ENCODE measurements around the gene SLC25A23.

The SLC25A23 gene

DNA sequence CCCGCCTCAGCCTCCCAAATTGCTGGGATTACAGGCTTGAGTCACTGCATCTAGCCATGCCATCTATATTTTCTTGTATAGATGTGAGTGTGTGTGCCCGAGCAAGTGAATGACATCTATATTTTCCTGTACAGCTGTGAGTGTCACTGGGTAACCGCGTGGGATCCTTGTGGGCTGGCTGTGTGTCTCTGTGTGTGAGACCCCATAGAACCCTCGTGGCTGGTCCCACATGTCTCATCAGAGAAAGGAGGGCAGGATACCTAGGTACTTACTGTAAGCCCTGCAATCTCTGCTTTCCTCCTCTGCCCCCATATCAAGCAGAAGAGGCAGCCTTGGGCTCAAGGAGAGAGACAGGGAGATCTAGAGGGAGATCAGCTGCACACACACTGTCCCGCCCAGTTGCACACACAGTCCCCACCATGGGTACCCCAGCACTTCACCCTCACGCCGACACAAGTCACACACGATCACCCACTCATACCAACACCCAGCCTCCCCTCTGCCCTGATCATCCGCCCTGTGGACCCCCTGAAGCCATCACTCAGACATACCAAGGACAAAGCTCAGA is 21.3 kb upstream of the SLC25A23 start:
- no peak for DNase-seq

DNA sequence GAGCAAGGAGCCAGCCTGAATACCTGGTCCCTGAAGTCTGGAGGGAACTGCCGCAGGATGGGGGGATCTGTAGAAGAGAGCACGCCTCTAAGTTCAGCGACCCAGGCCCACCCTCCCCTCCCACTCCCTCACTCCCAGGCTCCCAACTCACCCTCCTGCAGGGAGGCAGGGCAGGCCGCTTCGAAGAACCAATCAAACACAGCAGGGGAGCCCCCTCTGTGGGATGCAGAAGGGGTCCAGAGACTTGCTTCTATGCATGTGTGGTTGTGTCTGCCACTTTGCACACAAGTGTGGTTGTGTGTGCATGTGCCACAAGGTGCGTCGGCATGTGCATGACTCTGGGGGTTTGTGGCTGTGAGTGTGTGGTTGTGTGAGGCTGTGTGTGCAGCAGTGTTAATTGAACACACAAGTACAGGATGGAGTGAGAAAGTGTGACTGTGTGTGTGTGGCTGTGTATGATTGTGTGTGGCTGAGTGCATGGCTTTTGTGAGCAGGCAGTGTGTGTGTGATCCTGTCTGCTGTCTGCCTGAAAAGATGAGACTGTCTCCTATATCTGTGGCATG is 20.3 kb upstream of the SLC25A23 start:
- DNase-seq = no peak

DNA sequence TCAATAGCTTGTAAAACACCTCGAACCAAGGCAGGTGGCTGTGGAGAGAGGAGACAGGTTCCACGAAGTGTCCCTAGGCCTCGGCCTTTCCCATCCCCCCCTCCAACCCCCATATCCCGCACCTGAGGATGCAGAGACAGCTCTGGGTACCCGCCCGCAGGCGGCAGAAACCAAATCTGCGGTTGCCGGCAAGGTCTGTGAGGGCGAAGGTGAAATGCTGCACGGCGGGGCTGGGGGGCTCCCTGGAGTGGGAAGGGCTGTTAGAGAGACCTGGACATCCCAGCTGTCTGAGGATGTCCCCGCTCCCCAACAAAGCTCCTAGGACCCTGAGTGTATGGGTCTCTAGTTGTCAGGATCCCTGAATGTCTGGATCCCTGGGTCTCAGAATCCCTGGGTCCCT is 19.2 kb upstream of the SLC25A23 start:
- DNase-seq = no peak

DNA sequence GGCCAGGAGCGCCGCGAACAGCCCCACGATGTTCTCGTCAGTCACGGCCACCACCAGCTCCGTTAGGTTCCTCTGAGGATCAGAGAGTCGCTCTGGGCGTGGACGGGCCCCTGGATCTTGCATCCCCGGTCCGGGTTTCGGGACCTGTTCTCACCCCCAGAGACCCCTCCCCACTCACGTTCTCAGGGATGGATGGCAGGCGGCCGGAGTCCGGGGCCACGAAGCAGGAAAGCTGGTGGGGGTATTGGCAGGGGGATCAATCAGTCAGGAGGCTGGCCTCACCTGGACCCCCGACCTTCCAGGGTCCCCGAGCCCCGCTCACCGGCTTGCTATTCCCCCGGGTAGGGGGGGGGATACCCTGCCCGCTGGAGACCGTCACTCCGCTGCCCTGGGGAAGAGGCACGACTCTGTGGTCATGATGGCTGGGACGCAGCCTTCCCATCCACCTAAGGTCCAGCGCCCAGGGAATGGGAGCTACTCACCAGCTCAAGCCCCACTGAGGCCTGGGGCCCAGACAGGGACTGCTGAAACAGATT is 17.4 kb upstream of the SLC25A23 start:
- DNase-seq = no peak

DNA sequence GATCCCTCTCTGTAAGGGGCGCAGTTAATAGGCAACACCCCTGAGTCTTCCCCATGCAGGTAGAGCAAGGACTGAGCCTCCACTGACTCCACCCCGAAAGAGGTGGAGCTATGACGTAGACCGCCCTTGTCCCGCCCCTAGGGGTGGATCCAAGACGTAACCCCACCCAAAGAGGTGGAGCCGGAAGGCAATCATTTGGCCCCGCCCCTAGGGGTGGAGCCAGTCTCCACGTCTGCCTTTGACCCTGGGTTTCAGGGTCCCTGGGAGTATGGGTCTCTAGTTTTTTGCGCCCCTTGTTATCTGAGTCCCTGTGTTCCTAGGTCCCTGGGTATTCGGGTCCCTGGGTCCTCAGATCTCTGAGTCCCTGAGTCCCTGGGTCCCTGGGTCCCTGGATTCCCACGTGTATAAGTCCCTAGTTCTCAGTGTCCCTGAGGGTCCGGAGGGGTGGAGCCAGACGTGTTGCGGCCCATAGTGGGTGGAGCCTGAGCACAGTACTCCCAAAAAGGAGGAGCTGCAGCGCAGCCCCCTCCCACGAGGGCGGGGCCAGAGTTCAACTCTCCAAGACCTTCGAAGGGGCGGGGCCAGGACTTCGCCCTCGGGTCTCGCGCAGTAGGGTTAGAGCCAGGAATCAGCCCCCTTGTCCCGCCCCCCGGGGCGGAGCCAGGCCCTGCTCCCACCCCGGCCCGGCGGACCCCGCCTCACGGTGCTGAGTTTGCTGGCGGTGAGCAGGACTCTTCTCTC is 16.7 kb upstream of the SLC25A23 start:
- peak; percentile 82 for DNase-seq

DNA sequence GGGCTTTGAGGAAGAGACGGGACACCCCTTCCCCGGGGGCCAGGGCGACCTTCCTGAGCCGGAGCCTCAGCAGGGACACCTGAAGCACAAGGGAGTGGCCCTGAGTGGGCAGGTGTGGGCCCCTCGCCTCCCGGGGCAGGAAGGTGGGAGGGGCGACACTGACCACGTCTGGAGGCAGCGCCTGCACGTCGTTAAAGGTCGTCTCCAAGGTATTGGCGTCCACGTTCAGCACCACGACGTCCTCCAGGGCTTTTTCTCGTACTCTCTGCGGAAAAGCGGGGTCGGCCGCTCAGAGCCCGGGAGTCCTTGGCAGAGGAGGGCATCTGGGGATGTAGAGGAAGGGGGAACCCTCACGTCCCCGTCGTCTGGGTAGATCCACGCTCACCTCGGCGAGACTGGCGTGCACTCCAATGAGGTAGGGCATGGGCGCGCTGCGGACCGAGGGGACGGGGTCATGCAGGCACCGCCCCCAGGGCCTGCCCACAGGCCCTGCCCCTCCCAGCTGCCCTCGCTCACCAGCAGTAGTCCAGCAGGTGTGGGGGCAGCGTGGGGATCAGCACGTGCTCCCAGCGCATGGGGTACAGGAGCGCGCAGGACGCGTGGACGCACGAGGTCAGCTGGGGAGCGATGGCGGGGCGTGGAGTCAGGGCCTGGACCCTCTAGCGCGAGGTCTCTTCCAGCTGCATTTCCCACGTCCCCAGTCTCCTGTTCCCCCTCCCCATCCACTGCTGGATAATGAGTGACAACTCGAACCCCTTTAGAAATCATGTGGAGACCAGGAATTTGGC is 15.9 kb upstream of the SLC25A23 start:
- DNase-seq = no peak

DNA sequence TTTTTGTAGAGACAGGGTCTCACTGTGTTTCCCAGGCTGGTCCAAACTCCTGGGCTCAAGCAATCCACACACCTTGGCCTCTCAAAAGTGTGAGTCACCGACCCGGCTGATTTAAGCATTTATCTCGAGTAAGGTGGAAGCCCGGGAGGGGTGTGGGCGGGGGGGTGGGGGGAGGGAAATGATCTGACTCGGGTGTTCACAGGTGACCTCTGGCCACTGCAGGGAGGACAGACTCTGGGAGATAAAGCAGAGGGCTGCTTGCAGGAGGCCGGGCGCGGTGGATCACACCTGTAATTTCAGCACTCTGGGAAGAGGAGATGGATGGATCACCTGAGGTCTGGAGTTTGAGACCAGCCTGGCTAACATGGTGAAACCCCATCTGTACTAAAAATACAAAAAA is 14.1 kb upstream of the SLC25A23 start:
- no peak for DNase-seq

DNA sequence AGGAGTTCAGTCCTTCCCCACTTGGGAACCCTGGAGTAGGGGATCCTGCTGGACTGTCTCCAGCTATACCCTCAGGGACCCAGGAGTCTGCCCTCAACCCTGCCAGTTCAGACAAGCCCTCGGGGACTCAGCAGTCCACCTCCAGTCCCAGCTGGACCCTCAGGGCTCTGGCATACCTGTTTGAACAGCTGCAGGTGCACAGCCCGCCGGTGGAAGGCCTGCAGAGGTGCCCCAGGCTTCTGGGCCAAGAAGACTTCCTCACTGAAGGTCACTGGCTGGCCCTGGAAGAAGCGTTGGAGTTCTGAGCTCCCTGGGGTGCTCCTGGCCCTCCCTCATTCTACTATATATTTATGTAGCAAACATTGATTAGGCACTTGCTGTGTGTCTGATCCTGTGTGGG is 13.1 kb upstream of the SLC25A23 start:
- no peak for DNase-seq

DNA sequence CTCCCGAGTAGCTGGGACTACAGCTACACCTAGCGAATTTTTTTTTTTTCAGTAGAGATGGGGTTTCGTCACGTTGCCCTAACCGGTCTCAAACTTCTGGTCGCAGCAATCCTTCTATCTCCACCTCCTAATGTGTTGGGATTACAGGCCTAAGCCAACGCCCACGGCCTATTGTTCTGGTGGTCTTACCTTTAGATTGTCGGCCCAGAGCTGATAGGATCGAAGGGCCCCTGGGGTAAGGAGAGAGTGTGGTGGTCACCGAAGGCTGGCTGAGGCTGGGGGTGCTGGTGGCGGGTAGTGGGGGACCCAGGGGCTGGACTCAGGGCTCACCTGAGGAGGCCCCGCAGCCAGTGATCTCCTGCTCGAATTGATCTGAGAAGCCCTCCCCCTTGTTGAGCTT is 11.5 kb upstream of the SLC25A23 start:
- DNase-seq = no peak

DNA sequence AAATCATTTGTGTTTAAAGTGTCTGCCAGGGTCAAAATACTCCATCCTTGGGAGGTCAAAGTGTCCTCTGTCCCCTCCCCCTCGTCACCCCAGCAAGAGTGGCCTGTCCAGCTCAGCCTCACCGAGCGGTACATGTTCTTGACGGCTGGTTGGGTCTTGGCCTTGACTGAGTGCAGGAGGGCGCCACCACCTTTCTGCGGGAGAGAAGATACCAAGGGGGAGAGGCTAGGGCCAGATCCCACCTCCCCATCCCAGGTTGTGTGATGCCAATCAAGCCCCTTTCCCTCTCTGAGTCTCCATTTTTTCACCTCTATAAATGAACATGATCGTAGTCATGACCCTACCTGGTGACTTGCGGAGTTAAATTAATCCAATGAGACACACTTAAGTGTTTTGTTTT is 10.6 kb upstream of the SLC25A23 start:
- no peak for DNase-seq

DNA sequence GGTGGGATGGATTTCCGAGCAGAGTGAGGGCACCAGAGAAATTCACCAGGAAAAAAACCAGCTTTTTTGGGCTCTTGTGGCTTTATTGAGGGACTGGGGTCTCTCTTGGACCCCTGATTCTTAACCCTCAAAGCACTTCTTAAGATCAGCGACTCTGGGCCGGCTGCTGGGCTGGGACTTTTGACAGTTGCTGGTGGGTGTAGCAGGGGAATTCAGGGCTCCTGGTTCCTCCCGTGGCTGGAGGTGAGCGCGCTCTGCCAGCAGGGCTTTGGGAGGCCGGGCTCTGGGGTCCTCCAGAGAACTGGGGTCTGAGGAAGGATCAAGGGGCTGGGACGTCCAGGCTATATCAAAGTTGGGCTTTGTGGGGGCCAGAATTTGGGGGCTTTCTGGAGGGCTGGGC is 7.8 kb upstream of the SLC25A23 start:
- no peak for DNase-seq

DNA sequence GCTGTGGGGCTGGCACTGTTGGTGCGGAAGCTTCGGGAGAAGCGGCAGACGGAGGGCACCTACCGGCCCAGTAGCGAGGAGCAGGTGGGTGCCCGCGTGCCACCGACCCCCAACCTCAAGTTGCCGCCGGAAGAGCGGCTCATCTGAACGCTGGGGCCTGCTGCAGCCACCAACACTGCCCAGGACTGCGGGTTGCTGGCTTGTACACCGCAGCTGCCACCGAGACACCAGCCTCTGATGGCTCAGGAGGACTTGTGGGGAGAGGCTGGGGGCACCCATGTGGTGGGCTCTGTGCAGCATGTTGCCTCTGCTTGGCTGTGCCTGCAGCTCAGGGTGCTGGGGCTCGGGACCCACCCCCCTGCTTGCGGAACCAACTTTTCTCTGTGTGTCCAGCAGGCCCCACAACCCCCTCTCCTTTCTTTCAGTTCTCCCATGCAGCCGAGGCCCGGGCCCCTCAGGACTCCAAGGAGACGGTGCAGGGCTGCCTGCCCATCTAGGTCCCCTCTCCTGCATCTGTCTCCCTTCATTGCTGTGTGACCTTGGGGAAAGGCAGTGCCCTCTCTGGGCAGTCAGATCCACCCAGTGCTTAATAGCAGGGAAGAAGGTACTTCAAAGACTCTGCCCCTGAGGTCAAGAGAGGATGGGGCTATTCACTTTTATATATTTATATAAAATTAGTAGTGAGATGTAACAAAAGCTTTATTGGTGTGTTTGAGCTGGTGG is 7.1 kb upstream of the SLC25A23 start:
- no peak for DNase-seq

DNA sequence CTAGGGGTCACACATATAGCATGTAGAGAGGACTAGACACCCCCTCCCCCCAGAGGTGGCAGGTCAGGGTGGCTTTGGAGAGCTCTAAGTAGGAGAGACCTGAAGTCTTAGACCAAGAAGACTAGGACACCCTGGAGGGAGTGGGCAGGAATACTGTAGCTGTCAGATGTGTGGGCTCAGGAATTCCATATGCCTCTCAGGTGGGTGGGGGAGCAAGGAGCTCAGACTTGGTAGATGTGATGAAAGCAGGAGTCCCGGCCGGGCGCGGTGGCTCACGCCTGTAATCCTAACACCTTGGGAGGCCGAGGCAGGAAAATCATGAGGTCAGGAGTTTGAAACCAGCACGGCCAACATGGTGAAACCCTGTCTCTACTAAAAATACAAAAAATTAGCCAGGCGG is 6.1 kb upstream of the SLC25A23 start:
- DNase-seq = no peak

DNA sequence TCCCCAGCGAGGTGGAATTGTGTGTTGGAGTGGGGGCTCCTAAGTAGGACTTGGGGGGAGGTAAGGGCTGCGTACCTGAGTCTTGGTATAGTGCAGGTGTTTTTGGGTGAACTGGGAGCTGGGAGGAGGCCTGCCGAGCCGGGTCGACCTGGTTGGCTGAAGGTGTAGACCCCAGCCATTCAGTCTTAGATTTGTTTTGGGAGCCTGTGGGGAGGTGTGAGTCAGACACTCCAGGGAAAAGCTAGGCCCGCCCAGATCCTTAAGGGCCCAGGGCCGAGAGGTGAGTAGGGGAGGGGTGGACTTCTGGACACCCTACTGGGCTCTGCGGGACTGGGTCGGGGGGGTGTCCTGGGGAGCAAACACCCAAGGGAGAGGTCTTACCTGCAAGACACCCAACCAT is 5.4 kb upstream of the SLC25A23 start:
- no peak for DNase-seq

DNA sequence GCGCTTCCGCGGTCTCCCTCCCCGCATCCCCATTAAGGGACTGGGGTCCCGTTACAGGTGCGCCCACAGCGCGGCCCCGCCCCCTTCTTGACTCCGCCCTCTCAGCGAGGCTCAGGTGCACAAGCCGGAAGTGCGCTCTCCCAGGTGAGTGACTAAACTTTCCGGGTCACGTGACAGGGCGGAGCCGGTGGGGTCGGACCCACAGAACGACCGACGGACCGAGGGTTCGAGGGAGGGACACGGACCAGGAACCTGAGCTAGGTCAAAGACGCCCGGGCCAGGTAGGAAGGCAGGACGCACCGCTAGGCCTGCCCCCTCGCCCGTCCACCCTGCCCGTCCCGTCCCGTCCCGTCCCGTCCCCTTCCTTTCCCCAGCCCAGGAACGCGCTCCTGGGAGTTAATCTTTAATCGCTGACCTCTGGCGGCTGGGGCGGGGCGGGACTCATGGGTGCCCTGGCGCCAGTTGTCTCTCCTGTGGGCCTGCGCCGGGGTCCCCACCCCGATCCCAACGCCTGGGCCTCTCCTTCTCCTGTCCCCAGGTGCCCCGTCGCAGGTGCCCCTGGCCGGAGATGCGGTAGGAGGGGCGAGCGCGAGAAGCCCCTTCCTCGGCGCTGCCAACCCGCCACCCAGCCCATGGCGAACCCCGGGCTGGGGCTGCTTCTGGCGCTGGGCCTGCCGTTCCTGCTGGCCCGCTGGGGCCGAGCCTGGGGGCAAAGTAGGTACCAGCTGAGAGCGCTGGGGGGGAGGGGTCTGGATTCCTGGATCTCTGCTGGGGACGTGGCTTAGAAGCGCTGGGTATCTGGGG is 4.7 kb upstream of the SLC25A23 start, which contains the start of gene CRB3:
TSS of gene CRB3 (plus strand) at position 202 of the 804 bp plus-strand sequence. CDS start at position 633, 431 bp downstream.
- DNase-seq = peak; percentile 82

DNA sequence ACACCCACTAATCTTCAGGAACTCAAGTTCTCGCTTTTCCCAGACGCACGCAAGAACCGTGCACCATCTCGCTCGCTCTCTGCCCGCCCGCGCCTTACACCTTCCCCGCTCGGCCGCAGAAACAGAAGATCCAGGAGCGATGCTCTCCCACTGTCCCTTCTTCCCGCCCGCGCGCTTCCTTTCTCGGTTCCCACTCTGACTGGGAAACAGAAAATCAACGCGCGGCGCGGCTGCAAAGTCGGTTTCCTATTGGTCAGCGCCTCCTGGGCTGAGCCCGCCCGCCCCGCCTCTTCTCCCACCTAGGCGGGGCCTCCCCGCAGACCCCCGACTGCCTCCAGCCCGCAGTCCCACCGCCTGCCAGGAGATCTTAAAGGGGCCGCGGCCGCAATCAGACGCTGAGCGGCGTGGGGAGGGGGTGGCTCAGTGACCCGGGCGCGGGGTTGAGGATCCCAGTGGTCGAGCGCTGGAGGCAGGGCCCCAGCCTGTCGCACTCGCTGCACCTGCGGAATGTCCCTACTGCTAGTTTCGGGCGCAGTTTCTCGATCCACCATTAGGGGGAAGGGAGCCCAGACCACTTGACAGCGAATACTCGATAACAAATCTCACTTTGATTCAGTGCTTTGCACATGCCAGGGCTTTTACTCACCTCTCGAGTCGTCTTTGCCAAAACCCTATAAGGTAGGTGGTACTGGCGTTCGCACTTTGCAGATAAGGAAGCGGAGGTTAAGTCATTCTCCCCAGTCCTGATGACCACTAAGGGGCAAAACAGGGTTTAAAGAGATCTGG is 700 bp upstream of the SLC25A23 start:
- peak; percentile 95 for DNase-seq

DNA sequence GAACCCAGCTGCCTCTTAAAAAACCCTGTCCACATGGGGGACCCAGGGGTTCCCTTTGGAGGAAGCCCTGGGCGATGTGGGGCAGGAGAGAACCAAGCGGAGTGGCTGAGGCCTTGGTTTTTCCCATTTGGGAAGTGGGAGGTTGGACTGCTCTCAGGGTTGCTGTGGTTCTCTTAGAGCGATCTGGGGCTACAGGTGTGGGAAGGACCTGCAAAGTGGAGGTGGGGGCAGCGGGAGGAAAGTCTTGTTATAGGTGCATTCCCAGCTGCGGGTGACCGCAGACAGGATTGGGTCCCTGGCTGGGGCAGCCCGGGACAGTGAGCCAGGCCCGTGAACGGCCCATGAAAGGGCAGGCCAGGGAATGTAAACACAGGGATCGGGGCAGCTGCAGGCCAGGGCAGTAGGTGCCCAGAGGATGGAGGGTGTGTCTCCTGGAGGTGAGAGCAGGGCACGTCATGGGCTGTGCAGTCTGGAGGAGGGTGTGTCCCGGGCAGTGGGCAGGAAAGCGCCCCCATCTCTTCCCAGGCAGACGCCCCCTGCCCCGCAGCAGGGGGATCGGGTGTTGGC is 814 bp downstream of the SLC25A23 start:
- no peak for DNase-seq

DNA sequence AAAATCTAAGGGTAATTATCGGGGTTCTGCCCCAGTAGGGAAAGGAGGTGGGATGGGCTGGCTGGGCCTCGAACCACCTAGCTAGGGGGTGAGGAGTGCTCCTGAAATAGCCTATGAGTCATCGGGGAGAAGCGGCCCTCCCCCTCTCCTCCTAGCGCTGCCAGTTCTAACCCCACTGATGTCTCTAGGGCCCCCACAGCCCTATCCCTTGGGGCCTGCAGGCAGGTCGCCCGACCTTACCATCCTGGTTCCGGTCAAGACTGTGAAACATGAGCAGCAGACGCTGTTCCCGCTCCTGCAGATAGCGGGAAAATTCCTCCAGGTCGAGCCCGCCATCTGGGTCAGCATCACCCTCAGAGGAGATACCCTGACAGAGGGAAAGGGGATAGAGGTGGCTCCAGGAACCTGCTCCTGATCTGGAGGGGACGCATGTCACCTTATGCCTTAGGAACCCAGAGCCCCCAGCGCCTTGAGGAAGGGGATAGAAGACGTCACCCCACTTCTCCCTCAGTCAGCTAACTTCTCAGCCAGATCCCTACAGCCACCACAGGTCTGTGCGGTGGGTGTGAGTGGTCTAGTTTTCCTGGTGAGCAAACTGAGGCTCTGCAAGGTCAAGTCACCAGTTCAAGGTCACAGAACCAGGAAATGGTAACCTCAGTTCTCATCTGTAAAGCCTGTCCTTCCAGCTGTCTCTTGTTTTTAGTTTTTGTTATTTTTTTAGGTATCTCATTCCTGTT is 1.5 kb downstream of the SLC25A23 start:
- no peak for DNase-seq

DNA sequence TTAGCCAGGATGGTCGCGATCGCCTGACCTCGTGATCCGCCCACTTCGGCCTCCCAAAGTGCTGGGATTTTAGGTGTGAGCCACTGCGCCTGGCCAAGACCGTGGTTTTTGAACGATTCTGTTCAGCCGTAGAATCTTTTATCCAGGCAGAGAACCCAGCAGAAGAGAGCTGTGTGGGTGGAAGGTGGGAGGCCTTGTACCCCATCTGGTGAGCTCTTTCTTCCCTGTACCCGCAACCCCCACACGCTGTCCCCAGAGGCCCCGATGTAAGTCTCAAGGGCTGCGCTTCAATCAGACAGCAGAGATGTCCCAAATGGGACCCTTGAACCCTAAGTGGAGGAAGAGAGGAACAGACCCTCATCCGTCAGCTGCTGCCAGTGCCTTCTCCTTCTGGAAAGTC is 3.7 kb downstream of the SLC25A23 start:
- DNase-seq = no peak
